ENCODE data around the gene SESN3. TPM values are rescaled to one million over a fixed set of nuclear protein-coding genes. Genes with fewer than 3 reads are reported as not detected.

The SESN3 gene
- total and polyA plus RNA-seq, 5 donors: 3.2 to 15.3 (median 11.9) TPM

GRCh38 chr11:95248666-95249467 is 17.9 kb upstream of the SESN3 start:
- Histone ChIP-seq H3K27me3 (ENCODE audit: control insufficient read depth, insufficient read depth) (no peaks in the 10 kb centered on the region), H3K4me1 (ENCODE audit: control insufficient read depth, insufficient read depth, low read length) (no peaks in the 10 kb centered on the region), H3K9me3 (ENCODE audit: control insufficient read depth, low read length) (no peaks in the 10 kb centered on the region), H3K27ac (ENCODE audit: low read length) (no peak overlapping the region), H3K4me3 (ENCODE audit: low read length) (no peak overlapping the region)
- ATAC-seq: peak in 1 of 2 donors; percentile 52
- 70% methylated on average over 4 of the region's 4 CpGs for WGBS
- intact Hi-C loops (cut with DNase I): no loop called here
- no peak for DNase-seq

- no peaks in the 10 kb centered on the region for H3K27me3 ChIP-seq (ENCODE audit: control insufficient read depth, insufficient read depth)
- H3K4me3 ChIP-seq (ENCODE audit: low read length): no peak overlapping the region
- no peaks in the 10 kb centered on the region for H3K4me1 ChIP-seq (ENCODE audit: control insufficient read depth, insufficient read depth, low read length)
- no peaks in the 10 kb centered on the region for H3K9me3 ChIP-seq (ENCODE audit: control insufficient read depth, low read length)
- DNase-seq: no peak
- no peak for ATAC-seq
- H3K27ac ChIP-seq (ENCODE audit: low read length): no peak overlapping the region
- intact Hi-C loops (cut with DNase I): no loop called here
- WGBS: 94% methylated on average over 3 of the region's 3 CpGs
These were observed 16.9 kb upstream of the SESN3 start for GRCh38 chr11:95247883-95248282.

GRCh38 chr11:95247127-95247684 is 16.2 kb upstream of the SESN3 start:
- H3K27me3 ChIP-seq (ENCODE audit: control insufficient read depth, insufficient read depth): no peaks in the 10 kb centered on the region
- DNase-seq (no peak), ATAC-seq (no peak)
- no peaks in the 10 kb centered on the region for H3K9me3 ChIP-seq (ENCODE audit: control insufficient read depth, low read length)
- no peaks in the 10 kb centered on the region for H3K4me1 ChIP-seq (ENCODE audit: control insufficient read depth, insufficient read depth, low read length)
- H3K27ac ChIP-seq (ENCODE audit: low read length): no peak overlapping the region
- H3K4me3 ChIP-seq (ENCODE audit: low read length): no peak overlapping the region
- intact Hi-C loops (cut with DNase I): no loop called here
- WGBS: 67% methylated on average over 1 of the region's 1 CpG

DNA sequence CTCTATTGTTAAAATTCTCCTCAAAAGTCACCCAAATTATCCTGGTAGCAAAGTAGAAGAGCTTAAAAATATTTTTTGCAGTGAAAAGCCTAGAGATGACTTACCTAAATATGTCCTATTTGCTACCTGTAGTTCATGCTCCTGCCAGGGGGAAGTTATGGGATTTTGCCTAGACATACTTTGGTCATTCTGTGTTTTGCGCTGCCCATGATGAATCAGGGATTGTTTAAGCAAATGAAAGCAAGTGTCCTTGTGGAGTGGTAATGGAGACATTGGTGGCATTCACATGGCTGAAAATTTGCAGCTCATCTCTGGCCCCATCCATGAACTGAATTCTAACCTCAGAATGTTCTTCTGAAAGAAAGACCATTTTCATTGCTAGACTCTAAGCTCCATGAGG is 14.6 kb upstream of the SESN3 start:
- no peak for DNase-seq
- no peak overlapping the region for H3K4me3 ChIP-seq (ENCODE audit: low read length)
- no peak for ATAC-seq
- H3K9me3 ChIP-seq (ENCODE audit: control insufficient read depth, low read length): no peaks in the 10 kb centered on the region
- no peak overlapping the region for H3K27ac ChIP-seq (ENCODE audit: low read length)
- no peaks in the 10 kb centered on the region for H3K4me1 ChIP-seq (ENCODE audit: control insufficient read depth, insufficient read depth, low read length)
- H3K27me3 ChIP-seq (ENCODE audit: control insufficient read depth, insufficient read depth): no peaks in the 10 kb centered on the region
- intact Hi-C loops (cut with DNase I): no loop called here
- 97% methylated on average over 1 of the region's 1 CpG for WGBS

DNA sequence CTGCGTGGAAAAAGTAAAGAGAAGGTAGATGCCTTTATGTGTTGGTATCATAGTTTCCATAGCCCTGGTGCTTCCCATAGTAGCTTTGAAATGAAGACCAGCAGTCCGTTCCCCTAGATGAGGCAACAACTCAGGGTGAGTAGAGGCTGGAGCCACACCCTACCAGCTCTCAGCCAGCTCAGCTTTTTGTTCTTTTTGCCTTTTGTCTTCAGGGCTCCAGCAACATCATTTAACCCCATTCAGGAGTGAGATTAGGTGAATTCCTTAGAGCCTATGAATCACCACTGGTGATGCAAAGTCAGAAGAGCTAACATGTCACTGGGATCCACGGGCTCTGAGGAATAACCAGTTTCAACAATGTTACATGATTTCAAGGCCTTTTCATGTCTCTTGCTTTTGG is 14.0 kb upstream of the SESN3 start:
- Histone ChIP-seq H3K27me3 (ENCODE audit: control insufficient read depth, insufficient read depth) (no peaks in the 10 kb centered on the region), H3K4me3 (ENCODE audit: low read length) (no peak overlapping the region), H3K27ac (ENCODE audit: low read length) (no peak overlapping the region), H3K9me3 (ENCODE audit: control insufficient read depth, low read length) (no peaks in the 10 kb centered on the region), H3K4me1 (ENCODE audit: control insufficient read depth, insufficient read depth, low read length) (no peaks in the 10 kb centered on the region)
- WGBS: 57% methylated on average over 3 of the region's 3 CpGs
- intact Hi-C loops (cut with DNase I): no loop called here
- no peak for DNase-seq
- peak in 1 of 2 donors; percentile 35 for ATAC-seq

- intact Hi-C loops (cut with DNase I): no loop called here
- H3K4me3 ChIP-seq (ENCODE audit: low read length): no peak overlapping the region
- H3K4me1 ChIP-seq (ENCODE audit: control insufficient read depth, insufficient read depth, low read length): no peaks in the 10 kb centered on the region
- no peaks in the 10 kb centered on the region for H3K27me3 ChIP-seq (ENCODE audit: control insufficient read depth, insufficient read depth)
- DNase-seq (no peak), ATAC-seq (no peak)
- 84% methylated on average over 2 of the region's 2 CpGs for WGBS
- no peak overlapping the region for H3K27ac ChIP-seq (ENCODE audit: low read length)
- H3K9me3 ChIP-seq (ENCODE audit: control insufficient read depth, low read length): no peaks in the 10 kb centered on the region
These were observed 12.7 kb upstream of the SESN3 start for GRCh38 chr11:95243673-95244072.

GRCh38 chr11:95242845-95243605 is 12.0 kb upstream of the SESN3 start:
- ATAC-seq (no peak), DNase-seq (no peak)
- Histone ChIP-seq H3K27ac (ENCODE audit: low read length) (no peak overlapping the region), H3K9me3 (ENCODE audit: control insufficient read depth, low read length) (no peaks in the 10 kb centered on the region), H3K4me3 (ENCODE audit: low read length) (no peak overlapping the region), H3K27me3 (ENCODE audit: control insufficient read depth, insufficient read depth) (no peaks in the 10 kb centered on the region), H3K4me1 (ENCODE audit: control insufficient read depth, insufficient read depth, low read length) (no peaks in the 10 kb centered on the region)
- 85% methylated on average over 6 of the region's 6 CpGs for WGBS
- intact Hi-C loops (cut with DNase I): no loop called here

- 39% methylated on average over 8 of the region's 8 CpGs for WGBS
- no peak overlapping the region for H3K27ac ChIP-seq (ENCODE audit: low read length)
- peak overlapping the region; percentile 13 for H3K4me3 ChIP-seq (ENCODE audit: low read length)
These were observed 11.3 kb upstream of the SESN3 start for GRCh38 chr11:95242091-95242844.

DNA sequence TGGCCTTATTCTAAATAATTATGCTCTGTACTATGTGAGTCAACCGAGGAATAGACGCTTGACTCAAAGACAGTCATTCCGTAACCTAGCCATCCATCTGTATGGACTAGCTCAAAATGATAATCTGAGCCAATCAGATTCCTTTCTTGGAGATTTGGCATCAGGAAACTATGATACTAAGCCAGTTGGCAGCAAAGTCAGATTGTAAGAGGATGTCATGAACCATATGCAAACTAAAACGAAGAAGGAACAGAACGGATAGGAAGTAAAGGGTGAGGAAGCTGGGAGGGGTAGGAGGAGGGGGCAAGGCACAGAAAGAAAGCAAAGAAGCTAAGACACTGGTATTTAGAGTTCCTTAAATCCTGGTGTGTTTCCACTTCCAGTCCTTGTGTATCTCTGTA is 10.7 kb upstream of the SESN3 start:
- no peak for DNase-seq
- Histone ChIP-seq H3K4me3 (ENCODE audit: low read length) (peak overlapping the region; percentile 13), H3K27ac (ENCODE audit: low read length) (no peak overlapping the region), H3K4me1 (ENCODE audit: control insufficient read depth, insufficient read depth, low read length) (no peaks in the 10 kb centered on the region), H3K9me3 (ENCODE audit: control insufficient read depth, low read length) (no peaks in the 10 kb centered on the region), H3K27me3 (ENCODE audit: control insufficient read depth, insufficient read depth) (no peaks in the 10 kb centered on the region)
- 44% methylated on average over 5 of the region's 5 CpGs for whole genome bisulfite sequencing
- intact Hi-C loops (cut with DNase I): no loop called here
- ATAC-seq: peak; percentile 67 to 73

More at GRCh38 chr11:95242091-95242844, 11.3 kb upstream of the SESN3 start:
- Histone ChIP-seq H3K4me1 (ENCODE audit: control insufficient read depth, insufficient read depth, low read length) (no peaks in the 10 kb centered on the region), H3K27me3 (ENCODE audit: control insufficient read depth, insufficient read depth) (no peaks in the 10 kb centered on the region), H3K9me3 (ENCODE audit: control insufficient read depth, low read length) (no peaks in the 10 kb centered on the region)
- intact Hi-C loops (cut with DNase I): no loop called here
- DNase-seq: no peak
- no peak for ATAC-seq

DNA sequence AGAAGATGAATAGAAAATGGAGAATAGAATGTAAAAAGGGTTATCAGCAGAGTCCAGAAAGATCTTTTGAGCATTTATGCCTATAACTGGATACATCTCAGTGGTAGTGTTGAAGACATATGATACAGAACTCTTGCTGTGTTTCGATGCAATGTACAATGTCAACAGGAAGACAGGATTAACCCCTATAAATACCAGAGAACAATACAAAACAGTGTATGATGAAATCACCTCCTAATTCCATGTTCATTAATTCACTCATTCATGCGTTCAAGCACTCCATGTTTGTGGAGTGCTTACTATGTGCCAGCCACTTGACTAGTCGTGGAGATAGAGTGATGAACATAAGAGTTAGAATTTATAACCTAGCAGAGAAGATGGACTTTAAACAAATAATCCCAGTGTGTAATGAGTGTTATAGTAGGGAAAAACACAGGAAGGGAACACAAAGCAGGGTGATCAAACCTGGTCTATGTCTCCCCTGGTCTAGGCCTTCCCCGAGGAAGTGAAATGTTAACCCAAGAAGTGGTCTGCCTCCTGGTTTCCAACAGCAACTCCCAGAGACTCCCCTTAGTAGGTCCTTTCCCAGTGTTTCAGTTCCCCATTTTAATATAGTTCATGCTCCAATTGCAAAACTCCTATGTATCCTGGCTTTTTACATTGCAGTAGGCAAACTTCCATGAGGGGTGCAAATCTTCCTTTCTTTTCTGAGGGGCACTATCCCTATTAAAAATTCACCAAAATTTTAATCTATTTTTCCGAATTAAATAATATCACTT is 9.1 kb upstream of the SESN3 start:
- H3K4me1 ChIP-seq (ENCODE audit: control insufficient read depth, insufficient read depth, low read length): no peaks in the 10 kb centered on the region
- no peak overlapping the region for H3K27ac ChIP-seq (ENCODE audit: low read length)
- no peaks in the 10 kb centered on the region for H3K27me3 ChIP-seq (ENCODE audit: control insufficient read depth, insufficient read depth)
- ATAC-seq: no peak
- intact Hi-C loops (cut with DNase I): loop anchor here in 1 of 4 donors (10.0 kb wide), 1 partner anchor 95 kb away; no protein-coding TSS in a partner anchor
- H3K4me3 ChIP-seq (ENCODE audit: low read length): no peak overlapping the region
- WGBS: 81% methylated on average over 5 of the region's 5 CpGs
- no peaks in the 10 kb centered on the region for H3K9me3 ChIP-seq (ENCODE audit: control insufficient read depth, low read length)
- DNase-seq: no peak
